Smooth muscle cell of the umbilical artery (primary cell): ENCODE data around the gene ZSCAN4. TPM values are rescaled to one million over a fixed set of nuclear protein-coding genes. Genes with fewer than 3 reads are reported as not detected.

Experiments
- total RNA-seq: library from RNA; depleted of rRNA; stranded (reverse); fragments of >200 nt; gene quantifications from 2 replicates; pipeline ENCODE4 v1.2.3, GENCODE V29; 2014

Gene ZSCAN4
- 0.37 TPM in 1 of 2 replicates, not detected in the other for total RNA-seq

GRCh38 chr19:57668635-57669034 lies at the start of gene ZSCAN4:
ZSCAN4 (plus strand) TSS chr19:57668935; CDS start chr19:57676146, 7,211 bp downstream.

GRCh38 chr19:57632987-57633831 lies 35.5 kb upstream of the ZSCAN4 start, which contains the start of gene ZNF211:
ZNF211 (plus strand) TSS chr19:57633168; CDS start chr19:57633347, 179 bp downstream.

GRCh38 chr19:57708641-57709361 lies 40.1 kb downstream of the ZSCAN4 start, which contains the start of gene ZNF154:
ZNF154 (minus strand) TSS chr19:57709204; CDS start chr19:57708971, 233 bp downstream.

Other genes starting within 250 kb of the ZSCAN4 start
- gene ZNF749, start 233.6 kb upstream of the ZSCAN4 start, total RNA-seq = 9.2 and 10.6 TPM in 2 replicates
- 0.30 and 1.0 TPM in 2 replicates for gene VN1R1, start 211.8 kb upstream of the ZSCAN4 start, total RNA-seq
- 15.7 and 17.4 TPM in 2 replicates for gene ZNF772, start 191.4 kb upstream of the ZSCAN4 start, total RNA-seq
- 10.9 and 21.7 TPM in 2 replicates for gene ZNF419, start 181.2 kb upstream of the ZSCAN4 start, total RNA-seq
- gene ZNF773, start 169.0 kb upstream of the ZSCAN4 start, total RNA-seq = 25.4 and 28.5 TPM in 2 replicates
- 5.3 and 6.2 TPM in 2 replicates for gene ZNF549, start 141.6 kb upstream of the ZSCAN4 start, total RNA-seq
- gene ZNF550, start 109.1 kb upstream of the ZSCAN4 start, total RNA-seq = 9.2 and 10.7 TPM in 2 replicates
- gene ZNF416, start 90.0 kb upstream of the ZSCAN4 start, total RNA-seq = 3.9 and 4.9 TPM in 2 replicates
- gene ZIK1, start 84.8 kb upstream of the ZSCAN4 start, total RNA-seq = 3.9 and 6.2 TPM in 2 replicates
- 2.1 and 3.0 TPM in 2 replicates for gene ZNF530, start 69.0 kb upstream of the ZSCAN4 start, total RNA-seq
- 17.9 and 21.1 TPM in 2 replicates for gene ZNF134, start 54.7 kb upstream of the ZSCAN4 start, total RNA-seq
- gene ZNF211, start 35.8 kb upstream of the ZSCAN4 start, total RNA-seq = 11.6 and 11.8 TPM in 2 replicates
- gene ZNF551, start 13.0 kb downstream of the ZSCAN4 start, total RNA-seq = 3.6 and 5.3 TPM in 2 replicates
- gene ZNF154, start 40.3 kb downstream of the ZSCAN4 start, total RNA-seq = 4.2 and 4.9 TPM in 2 replicates
- 7.4 and 8.6 TPM in 2 replicates for gene ZNF671, start 58.7 kb downstream of the ZSCAN4 start, total RNA-seq
- gene ZNF776, start 77.9 kb downstream of the ZSCAN4 start, total RNA-seq = 10.4 and 12.1 TPM in 2 replicates
- gene ZNF586, start 100.7 kb downstream of the ZSCAN4 start, total RNA-seq = 17.4 and 21.4 TPM in 2 replicates
- 6.1 and 11.9 TPM in 2 replicates for gene ZNF552, start 146.0 kb downstream of the ZSCAN4 start, total RNA-seq
- gene ZNF587B, start 161.4 kb downstream of the ZSCAN4 start, total RNA-seq = 26.7 and 31.7 TPM in 2 replicates
- gene ZNF587, start 180.9 kb downstream of the ZSCAN4 start, total RNA-seq = 48.7 and 61.1 TPM in 2 replicates
- gene ZNF814, start 220.1 kb downstream of the ZSCAN4 start, total RNA-seq = 4.5 and 7.2 TPM in 2 replicates
- 23.2 and 23.4 TPM in 2 replicates for gene ZNF417, start 247.7 kb downstream of the ZSCAN4 start, total RNA-seq